Mesenteric fat pad (tissue), 1 donor: Measurements from ENCODE around the gene ANKRD9. TPM values are rescaled to one million over a fixed set of nuclear protein-coding genes. Genes with fewer than 3 reads are reported as not detected.
A peak's percentile ranks its signal among the peaks of the same experiment; 100 is the strongest.
"Not testable (repeated sequence)": the region's sequence is repeated elsewhere in the genome, so short reads cannot be mapped to it uniquely, and the experiment has no call there.

Experiments
- DNase-seq: peaks from one replicate; pipeline ENCODE4 v3.0.0-alpha.2; 2020; ENCODE audit warnings: low spot score
- long read RNA-seq: library from polyadenylated mRNA; unstranded; transcript quantifications from one replicate; pipeline ENCODE4 v2.0.0, GENCODE V29; 2020
- total RNA-seq: library from RNA; stranded (reverse); fragmentation: NEBNext Ultra II Directional; extraction: Animal tissue kit (Norgen Biotek cat#: 25700); gene quantifications from one replicate; pipeline ENCODE4 v1.2.1, GENCODE V29; 2021
- donor health status: DM: yes; HTN: yes; CAD: no.

Gene ANKRD9, protein sequence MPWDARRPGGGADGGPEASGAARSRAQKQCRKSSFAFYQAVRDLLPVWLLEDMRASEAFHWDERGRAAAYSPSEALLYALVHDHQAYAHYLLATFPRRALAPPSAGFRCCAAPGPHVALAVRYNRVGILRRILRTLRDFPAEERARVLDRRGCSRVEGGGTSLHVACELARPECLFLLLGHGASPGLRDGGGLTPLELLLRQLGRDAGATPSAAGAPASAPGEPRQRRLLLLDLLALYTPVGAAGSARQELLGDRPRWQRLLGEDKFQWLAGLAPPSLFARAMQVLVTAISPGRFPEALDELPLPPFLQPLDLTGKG
- total RNA-seq: 26.0 TPM
- long read RNA-seq, partial matches to known transcripts: 0 of 7 reads
- long read RNA-seq, other reads (novel, unspliced or antisense): 7 of 7 reads

DNA sequence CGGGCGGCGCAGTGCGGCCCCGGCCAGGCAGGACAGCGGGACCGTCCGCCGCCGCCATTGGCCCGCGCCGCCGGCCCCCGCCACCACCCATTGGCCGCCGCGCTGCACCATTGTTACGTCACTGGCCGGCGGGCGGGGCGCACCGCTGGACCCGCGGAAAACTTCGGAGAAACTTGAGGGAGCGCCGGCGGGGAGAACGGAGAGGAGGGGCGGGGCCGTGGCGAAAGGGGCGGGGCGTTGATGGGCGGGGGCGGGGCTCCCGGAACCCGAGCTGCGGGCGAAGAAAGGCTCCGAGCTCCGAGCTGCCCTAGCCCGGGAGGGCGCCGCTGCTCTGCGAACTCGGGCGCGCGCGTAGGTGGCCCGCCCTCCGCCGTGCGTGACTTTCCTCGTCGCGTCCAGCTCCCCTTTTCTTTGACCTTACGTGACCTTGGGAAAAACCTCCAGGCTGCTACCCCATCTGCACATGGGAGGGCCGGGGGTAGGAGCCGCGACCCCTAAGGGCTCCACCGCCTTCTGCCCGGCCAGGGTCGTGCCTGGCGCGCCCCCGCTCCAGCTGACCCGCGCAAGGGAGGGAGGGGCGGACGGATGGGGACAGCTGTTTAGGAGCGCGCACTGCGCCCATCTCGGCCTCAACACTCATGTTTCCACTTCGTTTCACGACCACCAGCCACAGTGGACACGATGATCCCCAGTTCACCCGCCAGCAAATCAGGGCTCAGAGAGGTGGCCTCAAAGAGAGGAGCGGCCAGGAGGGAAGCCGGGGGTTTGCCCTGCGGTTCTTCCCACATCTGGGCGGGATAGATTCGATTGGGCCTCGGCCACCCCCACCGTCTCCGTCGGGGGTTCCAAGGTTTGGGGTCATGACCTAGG, at the start of gene ANKRD9:
ANKRD9 (minus strand) TSS at position 31 of the 870 bp plus-strand sequence. CDS start 1,887 bp downstream, outside the sequence.
- DNase-seq: peak; percentile 98

DNA sequence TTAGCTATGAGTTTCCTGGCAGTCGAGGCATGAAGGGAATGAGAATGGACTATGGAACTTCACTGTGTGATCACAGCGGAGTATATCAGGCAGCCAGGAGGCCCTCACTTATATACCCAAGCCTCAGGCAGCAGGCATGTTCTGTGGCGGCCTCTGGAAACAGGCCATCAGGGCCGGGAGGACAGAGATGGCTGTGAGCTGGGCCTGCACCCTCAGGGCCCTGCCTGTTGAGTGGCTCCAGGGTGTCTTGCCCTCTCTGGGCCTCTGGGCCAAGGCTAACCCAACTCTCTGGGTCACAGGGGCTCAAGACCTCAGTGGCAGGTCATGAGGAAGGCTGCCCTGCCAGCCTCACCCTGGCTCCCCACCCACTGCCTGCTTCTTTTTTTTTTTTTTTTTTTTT, 49.0 kb upstream of the ANKRD9 start:
- no peak for DNase-seq

DNA sequence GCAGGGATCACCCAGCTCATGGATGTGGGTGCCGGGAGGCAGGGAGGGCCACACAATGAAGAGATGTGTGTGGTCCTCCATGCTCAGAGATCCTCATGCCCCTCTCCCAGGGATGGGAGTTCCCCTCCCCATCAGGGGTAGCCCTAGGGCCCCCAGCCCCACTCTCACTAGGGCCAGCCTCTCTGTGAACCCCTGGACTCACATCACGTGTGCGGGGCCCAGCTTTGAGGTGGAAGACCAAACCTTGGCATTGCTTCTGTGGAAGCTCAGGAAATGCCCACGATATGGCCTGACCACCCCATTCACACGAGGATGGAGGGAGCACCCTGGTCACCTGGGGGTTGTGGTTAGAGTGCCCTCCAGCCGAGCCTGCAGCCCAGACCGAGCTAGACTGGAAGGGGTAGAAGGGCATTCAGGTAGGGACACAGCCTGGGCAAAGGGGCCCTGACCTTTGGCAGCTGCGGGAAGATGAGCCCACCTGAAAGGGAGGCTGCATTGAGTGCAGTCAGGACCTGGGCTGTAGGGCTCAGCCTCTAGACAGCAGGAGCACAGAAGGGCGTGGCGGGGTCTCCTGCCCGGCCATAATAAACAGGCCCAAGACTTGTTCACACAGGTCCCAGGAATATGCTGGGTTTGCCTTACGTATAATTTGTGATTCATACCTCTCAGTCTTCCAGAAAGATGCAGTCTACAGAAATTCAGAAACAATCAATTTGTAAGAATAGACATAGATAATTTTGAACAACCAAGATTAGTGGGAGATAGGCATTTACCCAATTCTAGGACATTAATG, 48.1 kb upstream of the ANKRD9 start:
- DNase-seq: no peak

DNA sequence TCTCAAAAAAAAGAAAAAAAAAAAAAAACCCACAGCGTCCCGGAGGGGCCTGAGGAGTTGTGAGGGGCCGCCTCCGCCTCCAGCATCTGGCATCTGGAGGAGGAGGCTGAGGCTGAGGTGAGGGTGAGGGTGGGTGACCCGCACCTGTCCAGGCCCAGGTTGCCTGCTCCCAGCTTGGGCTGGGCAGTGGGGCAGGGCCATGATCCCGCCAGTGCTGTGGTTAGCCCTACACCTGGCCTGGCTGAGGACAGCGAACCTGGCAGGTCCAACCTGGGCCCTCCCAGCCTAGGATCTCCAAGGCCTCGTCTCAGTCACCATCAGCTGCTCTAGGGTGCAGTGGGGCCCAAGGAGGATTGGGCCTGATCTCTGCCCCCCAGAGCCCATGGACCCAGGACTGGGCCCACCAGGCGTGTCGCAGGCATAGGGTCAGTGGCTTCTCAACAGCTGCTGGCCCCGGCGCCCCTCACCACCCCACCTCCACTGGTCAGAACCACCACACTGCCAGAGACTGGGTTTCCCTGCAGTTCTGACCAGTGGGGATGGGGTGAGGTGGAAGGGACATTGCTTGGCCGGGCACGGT, 46.6 kb upstream of the ANKRD9 start:
- no peak for DNase-seq

DNA sequence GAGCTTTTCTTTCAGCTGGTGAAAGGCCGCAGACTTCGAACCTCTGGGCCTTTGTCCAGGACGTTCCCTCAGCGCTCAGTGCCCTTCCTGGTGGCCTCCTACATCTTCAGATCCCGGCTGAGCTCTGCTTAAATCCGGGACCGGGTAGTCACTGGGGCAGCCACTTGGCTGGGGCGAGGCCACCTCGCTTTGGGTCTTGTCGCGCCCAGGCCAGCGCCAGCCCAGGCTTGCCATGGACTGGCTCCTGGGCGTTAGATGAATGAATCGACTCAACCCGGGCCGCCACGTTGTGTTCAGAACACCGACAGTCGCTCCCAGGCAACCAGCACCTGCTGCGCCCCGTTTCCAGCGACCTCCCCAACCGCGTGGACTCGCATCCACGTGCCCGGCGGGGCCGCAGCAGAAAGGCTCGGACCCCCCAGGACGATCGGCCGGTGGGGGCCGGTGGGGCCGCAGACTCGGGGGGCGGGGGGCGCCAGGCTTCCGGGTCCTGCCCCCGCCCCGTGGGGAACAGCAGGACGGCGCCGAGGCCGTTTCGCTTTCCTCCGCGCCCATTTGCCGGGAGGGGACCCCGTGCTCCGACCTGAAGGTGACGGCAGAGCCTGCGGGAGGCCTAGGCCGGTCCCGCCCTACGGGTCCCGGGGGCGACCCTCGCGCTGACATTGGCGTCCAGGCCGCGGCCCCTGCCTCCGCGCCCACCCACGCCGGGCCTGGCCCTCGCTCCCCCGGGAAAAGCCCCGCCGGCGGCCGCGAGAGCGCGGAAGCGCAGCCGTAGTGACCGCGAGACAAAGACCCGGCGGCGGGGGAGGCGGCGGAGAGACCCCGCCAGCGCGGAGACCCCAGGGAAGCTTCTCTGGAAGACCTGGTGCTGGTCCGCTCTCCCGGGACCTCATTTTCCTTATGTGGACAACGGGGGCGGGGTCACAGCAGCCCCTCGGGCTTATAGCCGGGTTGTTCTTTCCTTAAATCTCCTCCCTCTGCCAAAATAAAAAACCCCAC, 45.5 kb upstream of the ANKRD9 start:
- no peak for DNase-seq

DNA sequence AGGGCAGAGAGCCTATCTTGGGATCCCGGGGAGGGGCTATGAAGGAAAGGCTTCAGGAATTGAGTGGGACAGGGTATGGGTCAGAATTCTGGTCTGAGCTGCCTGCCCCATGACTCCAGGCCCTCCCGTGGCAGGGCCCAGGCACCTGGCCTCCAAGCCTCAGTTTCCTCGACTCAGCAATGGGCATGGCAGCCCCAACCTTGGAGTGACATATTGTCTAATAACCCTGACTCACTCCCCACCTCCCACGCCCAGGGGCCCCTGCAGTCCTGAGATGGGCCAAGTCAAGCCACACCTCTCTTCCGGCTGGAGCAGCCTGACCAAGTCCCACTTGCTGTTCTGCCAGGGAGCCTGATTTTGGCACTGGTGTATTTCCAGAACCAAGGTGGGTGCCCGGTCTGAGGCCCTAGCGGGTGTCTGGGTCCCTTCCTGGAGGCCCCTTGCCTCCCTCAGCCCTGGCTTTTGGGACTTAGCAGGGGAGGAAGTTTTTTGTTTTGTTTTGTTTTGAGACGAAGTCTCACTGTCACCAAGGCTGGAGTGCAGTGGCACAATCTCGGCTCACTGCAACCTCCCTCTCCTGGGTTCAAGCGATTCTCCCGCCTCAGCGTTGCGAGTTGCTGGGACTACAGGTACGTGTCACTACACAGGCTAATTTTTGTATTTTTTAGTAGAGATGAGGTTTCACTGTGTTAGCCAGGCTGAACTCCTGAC, 42.6 kb upstream of the ANKRD9 start:
- no peak for DNase-seq

DNA sequence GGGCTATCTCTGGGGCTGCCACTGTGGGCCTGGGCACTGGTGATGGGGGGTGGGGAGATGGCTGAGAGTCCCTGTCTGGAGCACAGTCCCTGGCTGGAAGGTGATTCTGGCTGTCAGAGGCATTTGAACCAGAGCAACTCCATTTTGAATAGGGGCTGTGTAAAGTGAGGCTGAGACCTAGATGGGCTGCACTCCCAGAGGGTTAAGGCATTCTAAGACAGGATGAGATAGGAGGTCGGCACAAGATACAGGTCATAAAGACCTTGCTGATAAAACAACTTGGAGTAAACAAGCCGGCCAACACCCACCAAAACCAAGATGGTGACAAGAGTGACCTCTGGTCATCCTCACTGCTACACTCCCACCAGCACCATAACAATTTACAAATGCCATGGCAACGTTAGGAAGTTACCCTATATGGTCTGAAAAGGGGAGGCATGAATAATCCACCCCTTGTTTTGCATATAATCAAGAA, 41.4 kb upstream of the ANKRD9 start:
- DNase-seq: not testable (repeated sequence)

DNA sequence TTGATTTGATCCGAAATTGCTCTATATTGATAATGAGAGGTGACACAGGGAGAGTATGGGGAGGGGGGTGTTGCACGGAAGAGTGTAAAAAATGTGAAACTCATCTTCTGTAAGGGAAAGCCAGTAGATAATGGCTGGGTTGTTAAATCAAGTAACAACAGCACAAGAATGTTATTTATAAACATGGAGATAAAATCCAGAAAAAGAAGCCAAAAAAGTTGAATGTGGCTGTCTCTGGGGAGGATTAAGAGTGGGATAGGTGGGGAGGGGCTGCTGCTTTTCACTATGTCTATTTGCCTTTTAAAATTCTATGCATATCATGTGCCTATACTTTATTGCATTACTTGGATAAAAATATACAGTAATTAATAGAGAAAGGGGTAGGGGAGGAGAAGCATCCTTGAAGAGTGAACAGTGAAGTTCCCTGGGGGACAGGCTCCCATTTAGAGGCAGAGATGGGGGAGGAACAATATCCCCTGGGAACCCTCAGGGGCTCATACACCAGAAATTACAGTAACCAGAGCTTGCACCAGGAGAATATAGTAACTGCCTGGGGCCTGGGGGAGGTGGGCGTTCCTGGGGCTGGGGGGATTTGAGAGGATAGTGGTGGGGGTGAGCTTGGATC, 39.2 kb upstream of the ANKRD9 start:
- no peak for DNase-seq

DNA sequence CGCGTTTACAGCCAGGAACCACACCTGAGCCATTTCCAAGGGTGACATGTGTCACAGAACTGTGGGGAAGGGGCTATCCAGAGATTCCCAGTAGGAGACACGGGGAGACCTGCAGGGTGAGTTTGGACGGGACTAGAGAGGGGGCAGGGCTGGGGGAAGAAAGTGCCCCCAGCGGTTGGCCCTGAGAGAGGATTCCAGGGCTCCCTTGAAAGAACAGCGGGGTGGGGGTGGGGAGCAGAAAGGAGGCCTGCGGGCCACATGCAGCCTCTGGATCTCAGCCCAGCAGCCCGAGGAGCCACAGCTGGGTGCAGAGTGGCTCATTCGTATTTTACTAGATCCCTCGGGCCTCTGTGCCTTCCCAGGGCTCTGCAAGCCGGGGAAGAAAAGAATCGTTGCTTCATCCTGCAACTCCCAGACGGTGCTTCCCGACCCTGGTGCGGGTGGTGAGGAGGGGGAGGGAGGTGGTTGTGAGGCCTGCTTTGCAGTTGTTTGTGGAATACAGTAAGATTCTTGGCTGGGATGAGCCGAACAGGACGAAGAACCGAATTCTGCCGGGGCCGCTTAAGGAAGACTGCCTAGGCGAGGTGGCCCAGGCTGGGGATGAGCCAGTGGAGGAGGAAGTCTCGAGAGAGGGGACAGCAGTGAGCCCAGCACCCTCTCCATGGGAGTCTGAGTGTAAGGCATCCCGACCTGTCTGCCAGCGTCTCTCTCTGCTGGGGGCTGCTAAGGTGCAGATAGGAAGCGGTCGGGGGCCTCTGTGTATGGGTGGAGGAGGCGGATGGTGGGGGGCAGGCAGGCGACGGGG, 36.1 kb upstream of the ANKRD9 start:
- no peak for DNase-seq

DNA sequence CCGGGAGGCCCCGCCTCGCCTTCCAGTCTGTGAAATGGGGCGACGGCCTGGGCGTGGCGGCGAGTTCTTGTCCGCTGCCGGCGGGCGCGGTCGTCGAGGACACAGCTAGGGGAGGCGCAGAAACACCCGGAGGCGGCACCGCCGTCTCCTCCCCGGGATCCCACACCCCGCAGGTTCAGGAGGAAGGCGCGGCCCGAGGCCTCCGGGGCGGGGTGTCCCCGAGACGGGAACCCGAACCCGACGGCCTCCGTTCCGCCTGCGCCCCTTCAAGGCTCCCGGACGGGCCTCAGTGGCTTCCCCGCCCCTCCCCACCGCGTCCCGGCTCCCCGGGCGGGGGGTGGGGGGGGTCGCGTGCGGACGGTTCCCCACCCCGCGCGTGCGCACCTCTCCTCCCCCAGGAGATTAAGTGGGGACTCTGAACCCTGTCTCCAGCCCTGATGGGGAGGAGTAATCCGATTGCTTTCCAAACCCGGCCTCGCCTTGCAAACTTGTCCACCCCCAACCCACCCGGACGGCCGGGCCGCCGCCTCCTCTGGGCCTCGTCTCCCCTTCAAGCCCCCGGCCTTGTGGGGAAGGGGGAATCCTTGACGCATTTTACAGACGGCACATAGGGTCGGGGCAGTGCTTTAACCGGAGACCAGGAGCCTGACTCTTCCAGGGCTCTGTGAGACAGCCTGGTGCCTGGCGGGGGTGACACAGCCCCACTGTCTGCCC, 35.3 kb upstream of the ANKRD9 start:
- DNase-seq: no peak

DNA sequence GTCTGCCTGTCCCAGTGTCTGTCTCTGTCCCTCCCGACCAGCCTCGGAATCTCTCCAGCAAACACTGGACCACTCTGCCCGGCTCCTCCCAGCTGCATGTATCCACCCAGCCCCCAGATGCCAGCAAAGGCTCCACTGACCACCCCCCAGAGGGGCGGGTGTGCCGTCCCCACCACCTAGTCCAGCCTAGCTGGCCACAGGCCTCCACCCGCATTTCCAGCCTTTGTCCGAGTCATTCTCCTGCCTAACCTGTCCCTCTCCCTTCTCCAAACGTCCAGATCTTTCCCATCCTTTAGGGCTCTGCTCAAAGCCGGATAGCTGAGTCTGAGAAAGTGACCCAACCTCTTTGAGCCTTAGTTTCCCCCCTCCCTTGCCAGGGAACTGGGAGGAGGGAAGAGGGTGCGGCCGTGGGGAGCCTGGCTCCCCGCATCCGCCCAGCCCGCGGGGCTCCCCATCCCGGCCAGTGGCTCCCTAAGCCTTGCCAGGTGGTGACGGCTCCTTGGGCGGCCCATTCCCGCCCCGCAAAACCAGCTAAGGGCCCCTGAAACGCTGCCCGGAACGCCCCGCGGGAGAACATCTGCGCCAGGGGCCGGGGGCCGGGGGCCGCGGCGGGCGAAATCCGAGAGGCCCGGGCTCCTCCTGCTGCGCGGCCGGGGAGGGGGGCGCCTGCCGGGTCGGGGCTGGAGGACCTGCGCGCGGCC, 34.6 kb upstream of the ANKRD9 start:
- DNase-seq: no peak

DNA sequence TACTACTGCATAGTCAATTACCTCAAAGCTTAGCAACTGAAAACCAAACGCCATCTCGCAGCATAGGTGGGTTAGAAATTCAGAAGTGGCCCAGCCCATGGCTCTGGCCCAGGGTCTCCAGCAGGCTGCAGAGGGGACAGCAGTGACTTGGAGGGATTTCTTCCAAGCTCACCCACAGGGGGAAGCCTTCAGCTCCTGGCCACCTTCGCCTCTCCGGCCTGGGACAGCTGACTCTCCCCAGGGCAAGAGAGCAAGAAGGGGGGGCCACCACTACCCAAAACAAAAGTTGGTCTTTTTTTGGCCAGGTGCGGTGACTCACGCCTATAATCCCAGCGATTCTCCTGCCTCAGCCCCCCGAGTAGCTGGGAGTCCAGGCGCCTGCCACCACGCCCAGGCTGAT, 32.2 kb upstream of the ANKRD9 start:
- DNase-seq: no peak

DNA sequence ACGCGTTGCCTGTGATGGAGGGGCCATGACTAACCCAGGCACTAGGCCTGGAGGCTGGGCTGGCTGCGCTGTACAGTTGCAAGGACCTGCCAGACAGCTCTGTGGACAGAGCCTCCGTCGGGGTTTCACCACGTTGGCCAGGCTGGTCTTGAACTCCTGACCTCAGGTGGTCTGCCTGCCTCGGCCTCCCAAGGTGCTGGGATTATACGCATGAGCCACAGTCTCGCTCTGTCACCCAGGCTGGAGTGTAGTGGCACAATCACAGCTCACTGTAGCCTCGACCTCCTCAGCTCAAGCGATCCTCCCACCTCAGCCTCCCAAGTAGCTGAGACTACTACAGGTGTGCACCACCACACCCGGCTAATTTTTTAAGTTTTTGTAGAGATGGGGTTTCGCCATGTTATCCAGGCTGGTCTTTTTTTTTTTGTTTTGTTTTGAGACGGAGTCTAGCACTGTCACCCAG, 31.5 kb upstream of the ANKRD9 start:
- DNase-seq: not testable (repeated sequence)

DNA sequence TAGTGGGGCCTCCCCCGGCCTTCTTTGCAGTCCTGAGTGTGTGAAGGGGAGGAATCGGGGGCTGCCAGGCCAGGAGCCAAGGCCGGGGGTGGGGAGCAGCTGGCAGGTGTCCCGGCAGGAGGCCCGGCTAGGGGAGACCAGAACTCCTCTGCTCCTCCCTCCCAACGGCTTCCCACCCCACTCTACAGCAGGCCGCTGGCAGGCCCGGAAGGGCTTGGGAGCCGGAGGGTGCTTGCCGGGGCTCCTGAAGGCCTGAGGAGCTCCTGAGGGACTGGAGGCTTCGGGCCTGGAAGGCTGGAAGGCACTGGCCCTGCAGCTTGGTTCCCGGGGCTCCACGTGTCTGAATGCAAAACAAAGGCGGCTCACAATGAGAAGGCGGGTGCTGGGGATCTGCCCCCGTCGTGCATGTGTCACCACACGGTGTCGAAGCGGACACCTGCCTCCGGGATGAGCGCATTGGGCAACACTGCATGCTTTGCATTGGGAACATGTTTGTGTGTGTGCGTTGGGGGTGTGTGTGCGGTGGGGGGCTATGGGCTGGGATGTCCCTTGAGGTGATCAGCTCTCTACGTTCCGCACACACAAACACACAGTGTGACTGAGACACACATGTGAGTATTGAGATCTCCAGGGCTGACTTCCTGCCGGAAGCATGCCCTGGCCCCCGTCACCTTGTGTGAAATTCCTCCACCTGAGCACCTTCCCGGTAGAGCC, 30.9 kb upstream of the ANKRD9 start:
- DNase-seq: no peak

DNA sequence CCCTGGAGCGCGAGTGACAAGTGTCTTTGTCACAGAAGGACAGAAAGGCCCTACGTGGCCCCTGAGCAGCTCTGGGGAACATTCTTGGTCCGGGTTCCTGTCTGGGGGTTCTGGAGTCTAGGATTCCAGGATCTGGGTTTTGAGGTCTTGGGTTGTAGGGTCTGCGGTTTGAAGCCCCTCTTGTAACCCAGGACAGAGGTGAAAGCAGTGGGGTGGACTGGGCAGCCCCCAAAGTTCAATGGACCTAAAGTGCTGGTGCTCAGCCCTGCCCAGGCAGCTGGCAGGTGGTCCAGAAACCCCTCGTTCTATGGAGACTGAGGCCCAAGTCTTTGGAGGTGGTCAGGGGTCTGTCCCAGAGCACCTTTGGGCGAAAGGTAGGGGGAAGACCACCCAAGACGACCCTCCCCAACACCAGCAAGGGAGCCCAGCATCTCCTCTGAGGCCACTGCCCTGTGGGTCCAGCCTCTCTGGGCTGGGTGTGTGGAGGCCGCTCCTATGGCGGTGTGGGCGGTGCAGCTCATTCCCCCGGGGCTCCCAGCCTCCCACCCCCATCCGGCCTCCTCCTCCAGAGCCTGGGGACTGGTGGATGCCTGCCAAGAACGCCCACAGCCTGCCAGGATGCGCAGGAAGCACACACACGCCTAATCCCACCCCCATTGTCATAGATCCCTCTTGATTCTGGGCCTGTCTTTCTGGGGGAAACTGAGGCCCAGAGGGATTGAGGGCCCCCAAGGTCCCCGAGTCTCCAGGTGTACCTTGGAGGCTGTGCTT, 30.2 kb upstream of the ANKRD9 start:
- DNase-seq: no peak
